HFFc6 (cell line): ENCODE measurements around the gene PNLDC1. TPM values are rescaled to one million over a fixed set of nuclear protein-coding genes. Genes with fewer than 3 reads are reported as not detected.
A peak's percentile ranks its signal among the peaks of the same experiment; 100 is the strongest.
"Not testable (repeated sequence)": the region's sequence is repeated elsewhere in the genome, so short reads cannot be mapped to it uniquely, and the experiment has no call there.

Source experiments
- DNase-seq: peaks from one replicate; pipeline ENCODE4 v3.0.0-alpha.2; 2018
- H3K27ac Mint-ChIP-seq: 2 replicates; pipeline ENCODE4 v1.8.0; 2020; ENCODE audit warnings: mild to moderate bottlenecking, mixed read lengths
- H3K27me3 Mint-ChIP-seq: 2 replicates; pipeline ENCODE4 v1.8.0; 2021; ENCODE audit warnings: mild to moderate bottlenecking, moderate library complexity, mixed read lengths; ENCODE audit not compliant: insufficient read depth
- H3K36me3 Mint-ChIP-seq: 2 replicates; pipeline ENCODE4 v1.8.0; 2021; ENCODE audit warnings: low read depth, mixed read lengths
- H3K4me1 Mint-ChIP-seq: 2 replicates; pipeline ENCODE4 v1.8.0; 2020; ENCODE audit warnings: low read depth, mixed read lengths
- H3K4me3 Mint-ChIP-seq: 2 replicates; pipeline ENCODE4 v1.8.0; 2020; ENCODE audit warnings: mild to moderate bottlenecking, moderate library complexity, mixed read lengths
- H3K9me3 Mint-ChIP-seq: 2 replicates; pipeline ENCODE4 v1.8.0; 2020; ENCODE audit warnings: mild to moderate bottlenecking, mixed read lengths
- CTCF ChIP-seq: fragments of 200-600 bp; sonication (generic); IDR thresholded peaks from 2 replicates; pipeline ENCODE4 v1.5.0; 2021; ENCODE audit warnings: antibody characterized with exemption, mild to moderate bottlenecking
- total RNA-seq, 6 experiments: library from RNA; stranded (reverse); fragmentation: NEBNext Ultra II Directional; extraction: Animal tissue kit (Norgen Biotek cat#: 25700); gene quantifications; 2 replicates in 1 of 6; 3 replicates in 5 of 6; pipeline ENCODE4 v1.2.3, GENCODE V29; 2021

Gene PNLDC1
- total RNA-seq, 6 experiments from 2014 or later: not detected

- H3K4me3 Mint-ChIP-seq, H3K36me3 Mint-ChIP-seq, H3K27me3 Mint-ChIP-seq, H3K4me1 Mint-ChIP-seq, H3K9me3 Mint-ChIP-seq, H3K27ac Mint-ChIP-seq: not testable (repeated sequence)
- peak; percentile 60 for DNase-seq
- TF ChIP-seq CTCF: peak; percentile 80
Observed at GRCh38 chr6:159863341-159863740, 63.3 kb downstream of the PNLDC1 start.

GRCh38 chr6:159865226-159865920, 65.3 kb downstream of the PNLDC1 start:
- no peak for DNase-seq
- Mint-ChIP-seq H3K9me3 (no peaks in the 10 kb centered on the region; the same call in none of the 2 replicates), H3K27me3 (peaks cover 8% of the 10 kb centered on the region), H3K4me3 (no peak overlapping the region), H3K36me3 (no peaks in the 10 kb centered on the region), H3K4me1 (peaks cover 7% of the 10 kb centered on the region), H3K27ac (no peak overlapping the region)
- no peak for TF ChIP-seq CTCF

GRCh38 chr6:159866286-159867247, 66.5 kb downstream of the PNLDC1 start:
- H3K27me3 Mint-ChIP-seq: peaks cover 6% of the 10 kb centered on the region
- H3K9me3 Mint-ChIP-seq: no peaks in the 10 kb centered on the region; the same call in none of the 2 replicates
- no peak overlapping the region for H3K4me3 Mint-ChIP-seq
- no peak for DNase-seq
- TF ChIP-seq CTCF: no peak
- no peaks in the 10 kb centered on the region for H3K36me3 Mint-ChIP-seq
- H3K4me1 Mint-ChIP-seq: no peaks in the 10 kb centered on the region
- no peak overlapping the region for H3K27ac Mint-ChIP-seq

Other genes with a start within 250 kb of the PNLDC1 start
- gene SOD2, start 107.0 kb upstream of the PNLDC1 start, total RNA-seq: 10 to 100 TPM; 73.2 to 87.6 (median 75.3) TPM
- gene WTAP, start 72.8 kb upstream of the PNLDC1 start, total RNA-seq: 10 to 100 TPM; 64.0 to 73.5 (median 68.7) TPM
- 10 to 100 TPM; 25.6 to 39.9 (median 38.7) TPM for gene ACAT2, start 38.2 kb upstream of the PNLDC1 start, total RNA-seq
- gene TCP1, start 10.7 kb upstream of the PNLDC1 start, total RNA-seq: 100 to 1,000 TPM; 212 to 270 (median 225) TPM
- gene MRPL18, start 9.8 kb upstream of the PNLDC1 start, total RNA-seq: 10 to 100 TPM; 74.1 to 93.6 (median 81.4) TPM
- gene MAS1, start 90.7 kb downstream of the PNLDC1 start, total RNA-seq: not detected
- gene IGF2R, start 168.8 kb downstream of the PNLDC1 start, total RNA-seq: 100 to 1,000 TPM in 2 of 6 experiments, 10 to 100 TPM in 4; 77.3 to 119 (median 88.1) TPM